AG09319 (cell line): ENCODE data around the gene MAGIX.

Experiments
- DNase-seq: peaks from one replicate; pipeline ENCODE4 v3.0.0-alpha.2; 2010; ENCODE audit warnings: low read depth; ENCODE audit errors: extremely low read depth
- TF ChIP-seq, protein P1 (sequence below): IDR thresholded peaks from 2 replicates; pipeline ENCODE4 v1.5.1; 2011; ENCODE audit warnings: low read depth, mild to moderate bottlenecking, inconsistent platforms, low read length, moderate library complexity

Gene MAGIX

DNA sequence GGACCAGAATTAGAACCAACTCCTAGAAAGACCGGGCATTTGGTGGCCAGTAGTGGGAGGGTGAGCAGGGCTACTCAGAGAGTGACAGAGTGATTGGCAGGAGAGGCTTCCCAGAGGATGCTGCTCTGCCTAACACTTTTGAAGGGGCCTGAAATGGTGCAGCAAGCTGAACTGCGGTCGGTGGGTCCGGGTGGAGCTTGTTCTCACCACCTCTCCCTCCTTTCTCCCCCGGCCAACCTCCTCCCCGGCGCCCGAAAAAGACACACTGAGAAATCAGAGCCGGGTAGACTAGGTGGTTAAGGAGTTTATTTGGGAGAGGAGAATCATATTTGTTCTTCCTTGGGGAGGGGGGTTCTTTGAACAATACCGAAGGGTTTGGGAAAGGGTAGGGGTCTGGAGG is 25.0 kb downstream of the MAGIX start:
- TF ChIP-seq, protein P1, sequence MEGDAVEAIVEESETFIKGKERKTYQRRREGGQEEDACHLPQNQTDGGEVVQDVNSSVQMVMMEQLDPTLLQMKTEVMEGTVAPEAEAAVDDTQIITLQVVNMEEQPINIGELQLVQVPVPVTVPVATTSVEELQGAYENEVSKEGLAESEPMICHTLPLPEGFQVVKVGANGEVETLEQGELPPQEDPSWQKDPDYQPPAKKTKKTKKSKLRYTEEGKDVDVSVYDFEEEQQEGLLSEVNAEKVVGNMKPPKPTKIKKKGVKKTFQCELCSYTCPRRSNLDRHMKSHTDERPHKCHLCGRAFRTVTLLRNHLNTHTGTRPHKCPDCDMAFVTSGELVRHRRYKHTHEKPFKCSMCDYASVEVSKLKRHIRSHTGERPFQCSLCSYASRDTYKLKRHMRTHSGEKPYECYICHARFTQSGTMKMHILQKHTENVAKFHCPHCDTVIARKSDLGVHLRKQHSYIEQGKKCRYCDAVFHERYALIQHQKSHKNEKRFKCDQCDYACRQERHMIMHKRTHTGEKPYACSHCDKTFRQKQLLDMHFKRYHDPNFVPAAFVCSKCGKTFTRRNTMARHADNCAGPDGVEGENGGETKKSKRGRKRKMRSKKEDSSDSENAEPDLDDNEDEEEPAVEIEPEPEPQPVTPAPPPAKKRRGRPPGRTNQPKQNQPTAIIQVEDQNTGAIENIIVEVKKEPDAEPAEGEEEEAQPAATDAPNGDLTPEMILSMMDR = no peak
- DNase-seq = no peak

DNA sequence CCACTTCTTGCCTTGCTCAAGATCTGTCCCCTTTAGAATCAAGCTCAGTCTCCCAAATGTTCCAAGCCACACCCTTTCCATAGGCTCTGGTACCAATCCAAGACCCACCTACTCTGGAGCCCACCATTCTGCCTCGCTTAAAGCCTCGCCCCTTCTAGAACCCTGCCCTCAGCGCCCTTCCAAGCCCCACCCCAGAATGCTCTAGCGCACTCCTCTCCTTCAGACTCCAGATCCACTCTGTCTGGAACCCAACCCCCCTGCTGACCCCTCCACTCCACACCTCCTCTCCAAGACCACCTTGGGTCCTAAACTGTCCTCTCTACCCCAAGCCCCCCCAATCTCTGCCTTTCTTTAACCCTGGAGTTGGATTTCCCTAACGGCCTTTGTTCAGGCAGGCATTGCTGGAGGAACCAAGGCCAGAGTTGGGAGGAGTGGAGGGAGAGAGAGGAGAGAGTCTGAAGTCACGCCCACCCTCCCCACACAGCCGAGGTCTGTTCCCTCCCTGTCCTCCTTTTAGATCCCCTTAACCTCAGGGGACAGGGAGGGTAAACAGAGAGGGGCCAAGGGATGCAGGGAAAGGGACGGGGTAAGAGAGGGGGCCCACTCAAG is 26.0 kb downstream of the MAGIX start:
- no peak for DNase-seq
- TF ChIP-seq, protein P1 = no peak

DNA sequence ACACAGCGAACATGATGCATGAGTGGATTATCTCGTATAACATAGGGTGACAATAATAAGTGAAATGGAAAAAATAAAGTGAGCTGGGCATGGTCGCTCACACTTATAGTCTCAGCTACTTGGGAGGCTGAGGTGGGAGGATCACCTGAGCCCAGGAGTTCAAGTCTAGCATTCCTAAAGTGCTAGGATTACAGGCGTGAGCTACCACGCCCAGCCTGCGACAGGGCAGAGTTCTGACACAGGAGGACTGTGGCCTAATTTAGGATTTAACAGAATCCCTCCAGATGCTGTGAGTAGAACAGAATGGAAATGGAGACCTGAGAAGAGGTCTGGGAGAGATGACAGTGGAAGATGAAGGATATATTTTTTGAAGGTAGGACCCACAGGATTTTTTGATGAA is 27.0 kb downstream of the MAGIX start:
- no peak for DNase-seq
- TF ChIP-seq, protein P1 = no peak

DNA sequence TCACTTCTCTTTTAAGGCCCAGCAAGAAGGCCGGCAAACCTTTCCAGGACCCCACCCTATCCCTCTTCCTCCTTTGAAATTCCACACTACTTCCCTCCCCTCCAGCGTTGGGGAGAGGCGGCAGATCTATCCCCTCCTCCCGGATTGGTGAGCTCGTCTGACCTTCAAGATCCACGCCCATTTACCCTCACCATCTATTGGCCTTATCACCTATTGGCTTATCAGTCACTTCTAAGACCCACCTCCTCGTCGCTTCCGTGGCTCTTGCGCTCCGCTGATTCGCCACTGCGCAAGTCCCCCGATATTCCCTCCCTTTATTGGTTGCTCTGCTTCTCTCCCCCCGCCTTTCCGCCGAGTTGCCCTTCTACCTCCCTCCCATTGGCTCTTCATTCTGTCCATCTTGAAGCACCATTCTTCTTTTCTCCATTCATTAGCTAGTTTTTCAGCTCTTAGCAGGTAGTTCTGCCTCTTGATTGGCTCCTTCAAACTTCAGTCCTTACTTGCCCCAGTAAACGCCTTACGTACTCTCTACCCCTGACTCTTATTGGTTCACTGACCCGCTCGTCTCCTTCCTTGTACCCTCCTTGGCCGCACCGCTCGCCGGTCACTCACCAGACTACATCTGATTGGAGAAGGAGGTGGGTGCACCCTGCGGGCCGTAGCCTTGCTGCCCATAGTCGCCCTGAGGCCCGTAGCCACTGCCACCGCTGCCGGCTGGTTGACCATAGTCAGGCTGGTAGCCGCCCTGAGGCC is 28.4 kb downstream of the MAGIX start:
- TF ChIP-seq, protein P1 = no peak
- peak; percentile 99 for DNase-seq

DNA sequence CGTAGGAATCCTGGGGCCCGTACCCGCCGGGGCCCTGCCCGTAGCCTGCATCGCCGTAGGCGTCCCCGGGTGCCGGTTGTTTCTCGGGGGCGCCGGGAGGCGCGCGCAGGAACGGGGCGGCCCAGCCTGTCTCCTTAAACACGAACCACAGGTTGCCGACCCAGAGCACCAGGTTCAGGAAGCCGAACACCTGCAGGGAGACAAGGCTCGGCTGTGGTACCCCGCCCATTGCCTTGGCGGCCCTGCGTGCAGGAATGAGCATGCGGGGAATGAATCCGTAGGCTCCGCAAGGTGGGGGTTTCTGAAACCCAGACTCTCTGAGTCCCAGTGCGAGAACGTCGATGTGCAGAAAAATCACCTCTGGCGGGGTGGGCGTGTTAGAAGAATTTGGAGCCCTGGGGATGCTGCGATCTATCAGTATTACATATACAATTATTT is 29.0 kb downstream of the MAGIX start:
- DNase-seq = no peak
- TF ChIP-seq, protein P1 = no peak

DNA sequence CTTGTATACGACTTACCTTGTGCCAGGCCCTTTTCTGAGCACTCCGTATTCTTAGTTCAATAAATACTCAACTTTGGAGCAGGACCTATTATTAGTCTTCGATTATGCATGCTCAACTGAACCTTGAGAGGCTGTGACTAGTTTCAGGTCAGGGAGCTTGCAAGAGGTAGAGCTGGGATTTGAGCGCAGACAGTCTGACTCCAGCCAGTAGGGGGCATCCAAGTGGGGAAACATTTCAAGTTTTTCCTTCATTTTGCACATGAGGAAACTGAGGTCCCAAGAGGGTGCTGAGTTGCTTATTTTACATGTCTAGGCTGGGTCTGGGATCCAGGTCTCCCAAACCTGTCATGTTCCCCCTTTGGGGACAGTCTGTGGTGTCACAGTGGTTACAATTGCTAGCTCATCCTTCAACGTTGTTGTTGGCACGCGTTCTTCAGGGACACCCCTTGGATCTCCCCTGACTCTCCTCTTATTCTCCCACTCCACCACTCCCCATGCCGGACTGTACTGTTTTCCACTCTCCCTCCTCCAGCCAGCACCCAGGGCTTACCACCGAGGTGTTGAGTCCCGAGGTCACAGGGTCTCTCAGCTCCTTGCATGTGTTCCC is 30.3 kb downstream of the MAGIX start:
- no peak for DNase-seq
- TF ChIP-seq, protein P1 = peak; percentile 58

DNA sequence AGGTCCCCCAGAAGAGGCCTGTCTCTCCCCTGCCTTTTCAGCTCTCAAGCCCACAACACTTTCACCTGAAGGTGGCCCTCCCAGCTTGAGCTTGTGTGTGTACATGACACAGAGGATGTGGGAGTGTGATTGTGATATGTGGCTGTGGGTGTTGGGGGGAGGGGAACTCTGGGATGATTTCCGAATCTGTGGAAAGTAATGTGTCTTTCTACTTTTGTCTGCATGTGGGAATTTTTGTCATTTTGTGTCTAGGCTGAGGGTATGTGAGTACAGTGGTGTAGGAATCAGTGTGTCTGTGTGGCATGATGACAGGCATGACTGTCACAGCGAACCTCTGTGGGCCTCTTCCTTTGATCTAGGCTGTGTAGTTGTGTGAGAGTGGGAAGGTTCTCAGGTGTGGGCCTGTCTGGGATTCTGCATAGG is 31.0 kb downstream of the MAGIX start:
- TF ChIP-seq, protein P1 = no peak
- DNase-seq = no peak
